ENCODE results near the gene TTC21A.
A peak's percentile ranks its signal among the peaks of the same experiment; 100 is the strongest.
"Not testable (repeated sequence)": the region's sequence is repeated elsewhere in the genome, so short reads cannot be mapped to it uniquely, and the experiment has no call there.

The TTC21A gene

DNA sequence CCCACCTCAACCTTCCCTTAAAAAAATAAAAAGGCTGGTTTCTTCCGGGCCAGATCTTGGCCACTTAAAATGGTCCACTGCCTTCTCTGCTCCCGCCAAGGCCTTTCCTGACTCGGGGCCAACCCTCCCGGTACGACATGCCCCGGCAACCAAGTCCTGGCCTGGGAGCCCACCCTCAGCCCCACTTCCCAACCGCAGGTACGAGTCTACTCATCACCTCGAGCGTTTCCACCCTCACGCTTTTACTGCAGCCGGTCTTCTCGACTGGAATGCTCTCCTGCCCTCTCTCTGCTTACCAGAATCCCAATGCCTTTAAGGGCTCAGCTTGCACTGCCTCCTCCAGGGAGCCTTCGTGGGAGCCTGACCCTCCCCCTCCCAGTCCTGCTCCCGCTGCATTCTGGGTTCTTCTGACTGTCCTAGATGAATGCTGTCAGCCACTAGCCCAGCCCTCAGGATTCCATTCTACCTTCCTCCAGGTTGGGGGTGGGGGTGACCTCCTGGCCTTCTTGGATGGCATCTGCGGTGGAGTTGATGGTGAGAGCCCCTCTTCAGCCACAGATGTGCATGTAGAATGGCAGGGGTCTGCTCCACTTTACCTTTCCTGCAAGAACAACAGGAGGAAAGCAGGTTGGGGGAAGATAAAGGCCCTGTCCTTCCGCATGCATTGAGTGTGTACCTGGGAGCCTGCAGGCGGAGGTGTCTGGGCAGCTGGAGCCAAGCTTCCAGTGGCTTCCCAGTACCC lies 47.0 kb downstream of the TTC21A start:
- no peak for DNase-seq (ENCODE audit: low read depth)

DNA sequence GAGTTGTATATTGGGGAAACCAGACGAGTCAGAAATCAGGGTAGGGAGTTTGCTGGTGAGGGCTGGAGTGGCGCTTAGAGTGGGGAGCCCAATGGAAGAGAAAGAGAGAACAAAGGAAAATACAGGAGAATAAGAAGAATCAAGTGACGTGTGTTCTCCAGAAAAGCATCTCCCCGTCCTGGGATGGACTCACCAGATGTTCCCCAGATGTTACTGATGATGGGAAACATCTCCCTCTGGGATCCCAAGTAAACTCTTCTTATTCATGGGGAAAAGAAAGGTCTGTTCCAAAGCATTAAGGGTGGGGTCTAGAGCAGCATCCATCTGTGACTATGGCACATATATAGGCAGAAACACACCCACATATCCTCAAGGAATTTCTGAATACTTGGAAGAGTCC lies 48.9 kb downstream of the TTC21A start:
- DNase-seq (ENCODE audit: low read depth): no peak

DNA sequence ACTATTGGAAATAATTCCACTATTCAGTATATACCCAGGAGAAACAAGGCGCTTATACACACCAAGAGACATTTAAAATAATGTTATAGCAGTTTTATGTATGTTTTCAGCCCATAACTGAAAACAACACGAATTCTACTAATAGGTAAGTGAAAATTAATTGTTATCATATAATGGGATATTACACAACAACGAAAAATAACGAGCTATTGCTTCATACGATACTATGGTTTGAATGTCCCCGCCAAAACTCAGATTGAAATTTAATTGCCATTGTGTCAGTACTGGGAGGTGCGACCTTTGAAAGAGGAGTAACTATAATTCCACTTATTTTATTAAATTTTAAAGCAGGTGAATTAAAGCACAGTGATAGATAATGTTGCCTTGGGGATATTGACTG lies 49.9 kb downstream of the TTC21A start:
- DNase-seq (ENCODE audit: low read depth): no peak

DNA sequence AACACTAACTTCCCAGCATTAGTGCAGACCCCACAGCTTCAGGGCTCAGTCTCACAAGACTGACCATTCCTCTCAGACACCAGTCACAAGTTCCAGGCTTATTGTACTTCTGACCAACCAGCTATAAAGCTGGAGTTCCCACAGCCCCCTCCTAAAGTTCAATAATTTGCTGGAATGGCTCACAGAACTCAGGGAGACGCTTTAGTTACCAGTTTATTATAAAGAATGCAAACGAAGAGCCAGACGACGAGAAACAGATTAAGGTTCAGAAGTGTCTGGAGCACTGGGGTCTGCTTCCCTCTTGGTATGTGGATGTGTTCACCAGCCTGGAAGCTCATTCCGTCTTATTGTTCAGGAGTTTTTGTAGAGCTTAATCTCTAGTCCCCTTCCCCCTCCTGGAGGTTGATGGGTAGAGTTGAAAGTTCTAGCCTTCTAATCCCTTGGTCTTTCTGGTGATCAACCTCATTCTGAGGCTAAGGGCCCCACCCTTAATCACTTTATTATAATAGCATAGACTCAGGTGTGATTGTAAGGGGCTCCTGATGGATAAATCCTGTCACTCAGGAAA lies 50.8 kb downstream of the TTC21A start:
- no peak for DNase-seq (ENCODE audit: low read depth)

DNA sequence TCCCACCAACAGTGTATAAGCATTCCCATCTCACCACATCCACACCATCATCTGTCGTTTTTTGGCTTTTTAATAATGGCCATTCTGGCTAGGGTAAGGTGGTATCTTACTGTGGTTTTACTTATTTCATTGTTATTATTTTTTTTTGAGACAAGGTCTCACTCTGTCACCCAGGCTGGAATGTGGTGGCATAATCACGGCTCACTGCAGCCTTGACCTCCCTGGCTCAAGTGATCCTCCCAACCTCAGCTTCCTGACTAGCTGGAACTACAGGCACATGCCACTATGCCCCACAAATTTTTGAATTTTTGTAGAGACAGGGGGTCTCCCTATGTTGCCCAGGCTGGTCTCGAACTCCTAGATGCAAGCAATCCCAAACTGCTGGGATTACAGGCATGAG lies 56.9 kb downstream of the TTC21A start:
- DNase-seq (ENCODE audit: low read depth): no peak

DNA sequence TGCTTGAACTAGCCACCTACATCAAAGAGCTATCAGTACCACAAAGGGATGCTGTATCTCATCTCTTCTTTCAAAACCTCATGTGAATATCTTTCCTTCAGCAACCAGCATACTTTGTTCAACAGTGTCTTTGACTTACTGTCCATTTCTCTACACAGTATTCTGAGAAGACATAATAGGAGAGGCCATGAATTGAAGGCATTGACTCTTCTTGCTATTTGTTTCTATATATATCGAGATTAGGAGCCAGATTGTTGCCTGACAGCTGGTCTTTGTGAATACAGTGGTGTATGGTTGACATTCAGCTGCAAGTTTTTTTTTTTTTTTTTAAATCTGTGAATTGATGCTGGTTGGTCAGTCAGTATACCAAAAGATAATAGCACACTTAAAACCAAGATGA lies 58.0 kb downstream of the TTC21A start:
- no peak for DNase-seq (ENCODE audit: low read depth)

DNA sequence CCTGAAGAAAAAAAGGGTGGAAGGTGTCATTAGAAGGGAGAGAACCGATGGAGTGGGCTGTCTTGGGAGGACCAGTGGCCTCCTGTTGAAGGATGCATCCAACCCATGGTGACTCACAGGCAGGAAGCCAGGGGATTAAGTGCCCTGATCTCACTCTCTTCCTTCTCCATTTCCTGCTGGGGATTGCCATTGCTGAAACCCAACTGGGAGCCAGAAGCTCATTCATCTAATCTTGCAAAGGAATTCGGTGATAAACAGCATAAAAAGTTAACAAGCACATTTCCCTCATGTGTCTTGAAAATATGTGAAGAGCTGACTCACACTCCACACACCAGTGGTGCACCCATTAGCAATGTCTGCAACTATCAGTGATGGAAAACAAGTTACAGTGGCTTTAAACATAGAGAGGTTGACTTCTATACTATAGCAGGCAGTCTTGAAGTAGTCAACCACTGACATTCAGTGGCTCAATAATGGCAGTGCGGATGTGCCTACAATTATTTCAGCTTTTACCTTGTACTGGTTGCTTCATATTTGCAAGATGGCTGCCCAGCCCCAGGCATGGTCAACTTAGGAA lies 58.7 kb downstream of the TTC21A start:
- DNase-seq (ENCODE audit: low read depth): no peak

DNA sequence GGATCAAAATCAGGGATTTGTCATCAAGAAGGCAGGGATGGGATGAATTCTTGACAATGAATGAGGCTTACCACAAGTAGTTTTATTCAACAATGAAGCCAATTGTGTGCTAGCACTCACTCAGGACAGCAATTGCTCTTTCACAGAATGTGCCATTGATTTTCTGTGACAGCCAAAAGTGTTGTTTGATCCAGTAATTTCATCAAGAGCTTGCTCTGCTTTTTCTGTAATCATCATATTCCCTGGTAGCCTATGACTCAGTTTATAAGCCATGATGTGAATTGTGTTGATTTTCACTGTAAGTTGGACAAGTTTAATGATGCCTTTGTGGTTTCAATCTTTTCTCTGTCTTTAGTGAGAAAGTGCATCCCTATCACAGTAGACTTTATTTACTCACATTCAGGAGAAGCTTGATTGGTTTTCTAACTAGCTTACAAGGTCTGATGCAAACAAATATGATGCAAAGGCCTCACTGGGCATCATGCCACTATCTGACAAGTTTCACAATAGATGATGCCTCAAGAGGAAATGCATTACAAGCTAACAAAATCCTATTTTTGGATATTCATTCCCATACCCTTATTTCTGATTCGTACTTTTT lies 59.6 kb downstream of the TTC21A start:
- no peak for DNase-seq (ENCODE audit: low read depth)

DNA sequence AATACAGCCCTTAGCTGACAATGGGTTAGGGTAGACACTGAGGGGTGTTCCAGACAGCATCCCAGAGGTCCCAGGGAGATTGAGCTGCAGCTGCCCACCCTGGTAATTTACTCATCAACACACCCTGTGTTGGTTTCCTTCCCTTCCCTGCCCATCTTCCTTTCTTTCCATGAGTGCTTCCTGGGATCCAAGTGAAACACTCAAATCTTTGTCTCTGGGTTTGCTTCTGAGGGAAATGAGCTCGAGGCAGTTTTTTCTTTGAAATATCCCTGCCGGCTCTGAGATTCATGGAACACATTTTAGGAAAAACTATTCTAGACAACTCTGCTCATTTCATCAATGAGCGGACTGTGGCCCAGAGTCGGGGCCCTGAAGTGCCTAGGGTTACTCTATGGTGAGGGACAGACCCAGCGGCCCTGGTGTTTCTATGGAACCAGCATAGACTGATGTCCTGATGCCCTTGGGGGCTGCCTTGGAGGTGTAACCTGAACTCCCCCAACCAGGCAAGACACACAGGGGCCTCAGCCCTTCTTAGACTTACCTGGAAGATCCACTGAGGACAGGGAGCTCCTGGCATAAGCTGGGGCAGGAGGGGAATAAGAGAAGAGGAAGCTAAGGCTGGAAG lies 60.8 kb downstream of the TTC21A start:
- DNase-seq (ENCODE audit: low read depth): no peak

DNA sequence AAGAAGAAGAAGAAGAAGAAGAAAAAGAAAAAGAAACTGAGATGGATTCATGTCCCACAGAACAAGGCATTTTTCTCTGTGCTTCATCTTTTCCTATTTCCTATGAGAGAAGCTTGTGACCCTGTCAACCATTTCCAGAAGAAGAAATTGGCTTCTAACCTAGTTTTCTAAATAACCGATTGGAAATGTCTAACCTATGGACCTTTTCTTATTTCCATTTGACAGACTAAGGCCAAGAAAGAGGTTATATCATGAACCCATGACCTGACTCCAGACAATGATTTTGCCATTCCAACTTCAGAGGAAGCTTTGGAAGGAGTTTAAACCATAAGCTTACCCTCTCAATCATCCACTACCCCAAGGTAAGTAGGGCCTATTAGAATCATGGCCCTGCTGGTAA lies 62.2 kb downstream of the TTC21A start:
- no peak for DNase-seq (ENCODE audit: low read depth)

DNA sequence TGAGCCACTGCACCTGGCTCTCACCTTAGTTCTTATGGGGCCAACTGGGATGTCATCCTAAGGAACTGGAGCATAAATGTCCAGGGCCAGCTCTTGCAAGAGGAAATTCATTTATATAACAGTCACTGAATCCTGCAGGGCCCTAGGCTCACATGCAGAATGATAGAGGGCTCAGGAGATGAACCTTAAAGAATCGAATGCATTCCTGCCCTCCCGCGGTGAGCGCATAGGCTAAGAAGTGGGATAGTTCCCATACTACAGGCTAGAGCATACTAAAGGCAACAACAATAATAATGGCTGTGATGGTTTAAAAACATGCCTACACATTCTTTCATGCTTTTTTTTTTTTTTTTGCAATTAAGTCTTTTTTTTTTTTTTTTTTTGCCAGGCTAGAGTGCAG lies 63.0 kb downstream of the TTC21A start:
- no peak for DNase-seq (ENCODE audit: low read depth)

DNA sequence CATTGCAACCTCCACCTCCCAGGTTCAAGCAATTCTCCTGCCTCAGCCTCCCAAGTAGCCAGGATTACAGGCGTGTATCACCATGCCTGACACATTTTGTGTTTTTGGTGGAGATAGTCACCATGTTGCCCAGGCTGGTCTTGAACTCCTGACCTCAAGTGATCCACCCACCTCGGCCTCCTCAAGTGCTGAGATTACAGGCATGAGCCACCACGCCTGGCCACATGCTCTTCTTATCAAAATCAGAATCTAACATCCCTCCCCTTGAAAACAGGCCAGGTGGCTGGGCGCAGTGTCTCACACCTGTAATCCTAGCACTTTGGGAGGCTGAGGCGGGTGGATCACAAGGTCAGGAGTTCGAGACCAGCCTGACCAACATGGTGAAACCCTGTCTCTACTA lies 63.4 kb downstream of the TTC21A start:
- not testable (repeated sequence) for DNase-seq (ENCODE audit: low read depth)

DNA sequence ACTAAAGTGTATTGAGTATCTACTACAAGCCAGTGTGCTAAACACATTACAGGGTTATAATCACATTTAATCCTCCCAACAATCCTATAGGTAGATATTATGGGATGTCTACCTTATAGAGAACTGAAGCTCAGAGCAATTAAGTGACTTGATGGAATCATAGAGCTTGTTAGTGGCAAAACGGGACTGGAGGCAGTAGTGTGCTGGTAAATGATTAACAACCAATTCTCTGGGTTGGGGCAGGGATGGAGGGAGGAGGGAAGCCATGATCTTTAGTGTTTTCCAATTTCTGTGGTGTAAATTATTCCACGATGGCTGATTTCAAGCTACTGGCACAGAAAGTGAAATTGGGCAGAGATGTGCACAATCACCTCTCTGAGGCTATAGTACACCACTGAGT lies 64.4 kb downstream of the TTC21A start:
- DNase-seq (ENCODE audit: low read depth): no peak

DNA sequence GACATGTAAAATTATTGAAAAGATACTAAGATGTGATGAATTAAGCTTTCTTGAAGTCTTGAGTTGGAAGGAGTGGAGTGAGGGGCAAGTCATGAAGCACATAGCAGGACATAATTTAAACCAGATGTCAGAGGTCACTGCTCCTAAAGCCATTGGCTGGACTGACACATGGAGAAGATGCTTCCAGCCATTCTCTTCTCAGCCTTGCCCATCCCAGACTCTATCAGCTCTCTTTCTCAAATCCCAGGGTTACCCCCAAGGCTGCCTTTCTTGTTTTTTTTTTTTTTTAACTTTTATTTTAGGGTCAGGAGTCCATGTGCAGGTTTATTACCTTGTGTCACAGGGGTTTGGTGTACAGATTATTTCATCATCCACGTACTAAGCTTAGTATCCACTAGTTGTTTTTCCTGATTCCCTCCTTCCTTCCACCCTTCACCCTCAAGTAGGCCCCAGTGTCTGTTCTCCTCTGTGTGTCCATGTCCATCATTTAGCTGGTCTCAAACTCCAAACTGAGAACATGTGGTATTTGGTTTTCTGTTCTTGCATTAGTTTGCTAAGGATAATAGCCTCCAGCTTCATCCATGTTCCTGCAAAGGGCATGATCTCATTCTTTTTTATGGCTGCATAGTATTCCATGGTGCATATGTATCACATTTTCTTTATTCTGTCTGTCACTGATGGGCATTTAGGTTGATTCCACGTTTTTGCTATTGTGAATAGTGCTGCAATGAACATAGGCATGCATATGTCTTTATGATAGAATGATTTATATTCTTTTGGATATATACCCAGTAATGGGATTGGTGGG lies 66.0 kb downstream of the TTC21A start:
- no peak for DNase-seq (ENCODE audit: low read depth)

DNA sequence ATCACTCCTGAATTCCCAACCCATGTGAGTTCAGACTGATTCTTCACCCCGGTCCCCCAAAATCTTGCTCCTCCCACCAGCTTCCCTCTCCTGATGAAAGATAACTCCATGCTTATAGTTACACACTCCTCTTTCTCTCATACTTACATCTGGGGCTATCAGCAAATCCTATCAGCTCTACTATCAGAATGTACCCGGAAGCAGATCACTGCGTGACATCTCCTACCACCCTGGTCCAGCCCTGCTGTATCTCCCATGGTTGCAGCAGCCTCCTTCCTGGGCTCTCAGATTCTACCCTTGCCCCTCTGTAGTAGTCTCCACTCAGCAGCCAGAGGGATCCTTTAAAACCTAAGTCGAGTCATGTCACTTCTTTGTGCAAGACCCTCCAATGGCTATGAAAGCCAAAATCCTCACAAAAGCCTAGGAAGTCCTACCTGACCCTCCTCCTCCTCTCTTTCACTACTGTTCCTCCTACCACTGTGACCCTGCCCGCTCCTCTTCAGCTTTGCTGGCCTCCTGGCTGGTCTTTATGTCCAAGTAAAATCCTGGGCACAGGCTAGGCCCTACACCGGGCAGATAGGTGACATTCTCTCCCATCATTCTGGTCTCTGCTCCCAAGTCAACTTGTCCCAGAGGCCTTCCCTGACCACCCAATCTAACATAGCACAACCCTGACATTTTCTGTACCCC lies 68.7 kb downstream of the TTC21A start:
- DNase-seq (ENCODE audit: low read depth): no peak

DNA sequence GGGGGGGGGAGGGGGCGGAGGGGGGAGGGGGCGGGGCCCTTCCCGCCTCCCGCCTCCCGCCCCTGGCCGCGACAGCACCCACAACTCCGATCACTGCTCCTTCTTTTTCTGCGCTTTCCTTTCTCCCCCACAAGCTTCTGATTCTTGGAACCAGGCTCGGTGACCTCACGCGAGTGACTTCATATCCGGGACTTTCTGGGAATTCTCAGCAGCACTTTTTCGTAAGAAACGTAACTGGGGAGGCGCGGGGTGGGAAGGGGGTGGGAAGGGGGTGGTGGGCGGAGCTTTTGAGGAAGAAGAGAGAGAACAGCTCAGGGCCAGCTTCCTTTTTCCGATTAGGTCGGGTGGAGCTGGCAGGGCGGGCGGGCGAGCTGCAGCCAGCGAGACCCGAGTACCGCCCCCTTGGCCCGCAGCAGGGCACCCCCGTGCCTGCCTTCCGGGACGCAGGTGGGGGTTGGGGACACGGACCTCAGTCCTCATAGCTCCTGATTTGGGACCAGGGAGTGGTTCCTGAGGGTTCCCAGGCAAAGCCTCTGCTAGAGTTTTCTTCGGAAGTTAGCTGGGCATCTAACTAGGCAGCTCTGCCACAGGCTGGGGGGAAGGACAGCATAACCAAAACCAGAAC lies 70.3 kb downstream of the TTC21A start:
- peak; percentile 60 for DNase-seq (ENCODE audit: low read depth)

DNA sequence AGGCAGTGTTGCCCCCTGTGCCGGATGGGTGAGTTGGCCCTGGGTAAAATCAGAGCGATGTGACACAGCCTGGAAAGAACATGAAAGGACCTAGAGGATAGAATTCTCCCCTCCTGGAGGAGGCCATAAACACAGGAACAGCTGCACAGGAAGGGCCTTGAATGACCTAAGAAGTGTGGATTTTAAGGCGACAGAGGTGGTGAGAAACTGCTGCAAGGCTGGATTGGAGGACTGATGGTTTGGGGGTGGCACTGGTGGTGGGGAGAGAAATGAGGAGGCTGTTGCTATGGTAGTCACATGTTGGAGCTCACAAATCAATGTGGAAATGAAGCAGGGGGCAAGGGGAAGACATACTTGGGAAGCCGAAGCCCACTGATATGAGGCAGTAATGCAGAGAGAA lies 71.1 kb downstream of the TTC21A start:
- no peak for DNase-seq (ENCODE audit: low read depth)

DNA sequence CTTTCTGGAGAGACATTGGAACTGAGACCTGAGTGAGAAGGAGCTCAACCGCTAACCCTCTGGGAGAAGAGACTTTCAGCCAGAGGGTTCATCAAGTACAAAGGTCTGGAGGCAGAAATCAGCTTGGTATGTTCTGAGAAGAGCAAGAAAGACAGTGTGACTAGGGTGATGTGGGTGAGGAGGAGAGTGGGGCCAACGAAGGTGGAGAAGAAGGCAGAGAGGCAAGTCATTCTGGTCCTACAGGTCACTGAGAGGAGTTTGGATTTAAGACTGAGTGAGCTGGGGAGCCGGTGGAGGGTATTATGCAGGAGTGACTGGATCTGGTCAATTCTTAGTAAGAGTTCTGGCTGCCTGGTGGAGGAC lies 72.7 kb downstream of the TTC21A start:
- no peak for DNase-seq (ENCODE audit: low read depth)

DNA sequence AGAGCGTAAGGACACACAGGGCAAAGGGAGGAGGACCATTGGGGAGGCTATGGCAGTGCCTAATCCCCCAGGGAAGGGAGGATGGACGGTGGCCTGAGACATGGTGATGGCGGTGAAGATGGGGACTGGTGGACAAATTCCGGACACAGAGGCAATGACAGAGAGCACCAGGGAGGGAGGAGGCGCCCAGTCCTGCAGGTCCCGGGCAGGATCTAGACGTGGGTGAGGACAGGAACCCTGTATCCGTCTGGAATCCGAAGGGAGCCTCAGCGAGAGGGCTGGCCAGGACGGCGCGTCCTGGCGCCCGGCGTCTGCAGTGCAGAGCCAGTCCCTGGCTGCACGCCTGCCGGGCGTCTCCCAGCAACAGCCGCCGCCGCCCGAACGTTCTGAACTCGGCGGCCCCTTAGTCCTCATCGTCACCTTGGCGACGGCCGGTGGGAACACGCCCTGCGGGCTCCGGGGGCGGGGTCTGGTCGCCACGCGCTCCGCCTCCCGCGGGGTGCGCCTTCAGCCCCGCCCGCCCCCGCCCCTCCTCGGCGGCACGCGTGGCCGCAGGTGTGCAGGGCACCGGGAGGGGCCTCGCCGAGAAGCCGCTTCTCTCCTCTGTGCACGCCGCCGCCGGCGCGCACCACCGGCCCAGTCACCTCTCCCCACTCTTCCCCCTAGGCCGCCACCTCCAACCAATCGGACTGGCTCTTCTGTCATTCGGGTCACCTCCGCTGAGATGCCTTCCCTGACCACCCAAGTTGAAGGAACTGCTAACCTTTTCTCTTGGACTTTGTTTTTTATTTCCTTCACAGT lies 73.3 kb downstream of the TTC21A start:
- peak; percentile 90 for DNase-seq (ENCODE audit: low read depth)
